Osteoblast (primary cell): ENCODE data around the gene SELENOK. TPM values are rescaled to one million over a fixed set of nuclear protein-coding genes. Genes with fewer than 3 reads are reported as not detected.

ENCODE experiments used
- DNase-seq: peaks from one replicate; pipeline ENCODE4 v3.0.0; 2011; ENCODE audit warnings: low spot score, mixed read lengths; ENCODE audit not compliant: insufficient read length; ENCODE audit errors: missing footprints
- H2AFZ ChIP-seq: 2 replicates; pipeline ENCODE4 v1.6.0; 2011; ENCODE audit warnings: mild to moderate bottlenecking, low read length
- H3K27ac ChIP-seq: 2 replicates; pipeline ENCODE4 v1.5.1; 2011; ENCODE audit warnings: mild to moderate bottlenecking, low read depth, low read length, moderate library complexity
- H3K27me3 ChIP-seq: 2 replicates; pipeline ENCODE4 v1.6.0; 2012; ENCODE audit warnings: mild to moderate bottlenecking, control low read depth, inconsistent platforms, low read length, moderate library complexity; ENCODE audit not compliant: insufficient read depth
- H3K36me3 ChIP-seq: 2 replicates; pipeline ENCODE4 v1.5.1; 2011; ENCODE audit warnings: mild to moderate bottlenecking, low read length, control low read depth, moderate library complexity; ENCODE audit not compliant: insufficient read depth
- H3K4me1 ChIP-seq: 2 replicates; pipeline ENCODE4 v1.5.1; 2011; ENCODE audit warnings: mild to moderate bottlenecking, low read length, control low read depth, moderate library complexity; ENCODE audit not compliant: insufficient read depth
- H3K4me2 ChIP-seq: 2 replicates; pipeline ENCODE4 v1.6.0; 2011; ENCODE audit warnings: mild to moderate bottlenecking, low read length; ENCODE audit not compliant: insufficient read depth
- H3K4me3 ChIP-seq: fragments of 200-600 bp; sonication (generic); 3 replicates; pipeline ENCODE4 v1.5.1; 2012; ENCODE audit warnings: mild to moderate bottlenecking, low read length, inconsistent platforms; ENCODE audit not compliant: insufficient read depth
- H3K79me2 ChIP-seq: 2 replicates; pipeline ENCODE4 v1.6.0; 2012; ENCODE audit warnings: mild to moderate bottlenecking, low read length, control low read depth, inconsistent platforms; ENCODE audit not compliant: insufficient read depth
- H3K9me3 ChIP-seq: 2 replicates; pipeline ENCODE4 v1.5.1; 2011; ENCODE audit warnings: low read depth, low read length, control low read depth
- H4K20me1 ChIP-seq: 2 replicates; pipeline ENCODE4 v1.6.0; 2012; ENCODE audit warnings: mild to moderate bottlenecking, low read length, control low read depth; ENCODE audit not compliant: insufficient read depth
- total RNA-seq: library from RNA; depleted of rRNA; stranded (reverse); fragments of >200 nt; gene quantifications from 2 replicates; pipeline ENCODE4 v1.2.3, GENCODE V29; 2012
- TF ChIP-seq, protein P1 (sequence below): IDR thresholded peaks from 2 replicates; pipeline ENCODE4 v1.5.1; 2011; ENCODE audit warnings: mild to moderate bottlenecking, low read depth, low read length, moderate library complexity; ENCODE audit errors: extremely low read depth

SELENOK gene
- total RNA-seq, 1 donor, result 13.4 TPM

DNA sequence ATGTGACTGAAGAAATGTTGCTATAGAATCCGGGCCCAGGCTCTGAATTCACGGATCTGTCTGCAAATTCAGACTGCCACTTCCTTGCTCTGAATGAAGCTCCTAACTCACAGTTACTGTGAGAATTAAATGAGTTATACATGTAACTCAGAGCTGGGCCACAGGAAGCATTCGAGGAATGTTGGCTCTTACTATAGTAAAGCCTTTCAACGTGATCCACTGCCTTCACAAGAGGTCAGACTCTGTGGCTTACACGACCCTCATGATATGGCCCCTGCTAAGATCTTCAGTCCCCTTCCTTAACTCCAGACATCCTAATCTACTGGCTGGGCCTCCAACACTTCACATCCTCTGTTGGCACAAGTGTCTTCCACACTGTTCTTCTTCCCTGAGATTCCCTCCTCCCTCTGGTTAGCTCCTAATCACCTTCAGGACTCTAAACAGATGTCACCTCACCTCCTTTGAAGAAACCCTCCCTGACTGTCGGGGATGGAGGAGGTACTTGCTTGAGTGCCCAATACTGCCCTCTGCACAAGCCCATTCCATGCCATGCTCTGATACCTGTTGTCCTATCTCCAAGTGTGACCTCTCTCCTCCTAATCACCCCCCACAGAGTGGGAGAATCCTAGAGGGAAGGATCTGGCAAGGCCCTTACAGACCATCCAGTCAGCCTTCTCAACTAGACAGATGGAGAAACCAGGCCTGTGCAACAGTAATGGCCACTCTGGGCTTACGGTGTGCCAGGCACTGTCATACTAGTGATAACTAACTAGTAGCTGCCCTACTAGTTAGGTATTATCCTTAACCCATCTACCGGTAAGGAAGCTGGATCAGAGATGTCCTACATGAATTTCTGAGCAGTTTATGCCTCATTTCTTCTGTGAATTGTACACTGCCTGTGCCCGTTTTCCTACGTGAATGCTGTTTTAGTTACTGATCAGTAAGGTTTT, 11.0 kb downstream of the SELENOK start:
- peak overlapping the region; percentile 87 for H3K4me2 ChIP-seq
- TF ChIP-seq, protein P1, sequence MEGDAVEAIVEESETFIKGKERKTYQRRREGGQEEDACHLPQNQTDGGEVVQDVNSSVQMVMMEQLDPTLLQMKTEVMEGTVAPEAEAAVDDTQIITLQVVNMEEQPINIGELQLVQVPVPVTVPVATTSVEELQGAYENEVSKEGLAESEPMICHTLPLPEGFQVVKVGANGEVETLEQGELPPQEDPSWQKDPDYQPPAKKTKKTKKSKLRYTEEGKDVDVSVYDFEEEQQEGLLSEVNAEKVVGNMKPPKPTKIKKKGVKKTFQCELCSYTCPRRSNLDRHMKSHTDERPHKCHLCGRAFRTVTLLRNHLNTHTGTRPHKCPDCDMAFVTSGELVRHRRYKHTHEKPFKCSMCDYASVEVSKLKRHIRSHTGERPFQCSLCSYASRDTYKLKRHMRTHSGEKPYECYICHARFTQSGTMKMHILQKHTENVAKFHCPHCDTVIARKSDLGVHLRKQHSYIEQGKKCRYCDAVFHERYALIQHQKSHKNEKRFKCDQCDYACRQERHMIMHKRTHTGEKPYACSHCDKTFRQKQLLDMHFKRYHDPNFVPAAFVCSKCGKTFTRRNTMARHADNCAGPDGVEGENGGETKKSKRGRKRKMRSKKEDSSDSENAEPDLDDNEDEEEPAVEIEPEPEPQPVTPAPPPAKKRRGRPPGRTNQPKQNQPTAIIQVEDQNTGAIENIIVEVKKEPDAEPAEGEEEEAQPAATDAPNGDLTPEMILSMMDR, result no peak
- H3K27ac ChIP-seq, result peak overlapping the region; percentile 80
- H3K9me3 ChIP-seq, result no peaks in the 10 kb centered on the region
- peak overlapping the region; percentile 90 for H3K4me3 ChIP-seq
- peaks cover 55% of the 10 kb centered on the region for H3K36me3 ChIP-seq
- no peaks in the 10 kb centered on the region for H3K27me3 ChIP-seq
- H2AFZ ChIP-seq, result peak overlapping the region; percentile 88
- peaks cover 2% of the 10 kb centered on the region for H4K20me1 ChIP-seq
- H3K4me1 ChIP-seq, result peaks cover 9% of the 10 kb centered on the region
- H3K79me2 ChIP-seq, result peaks cover 21% of the 10 kb centered on the region
- DNase-seq, result no peak

DNA sequence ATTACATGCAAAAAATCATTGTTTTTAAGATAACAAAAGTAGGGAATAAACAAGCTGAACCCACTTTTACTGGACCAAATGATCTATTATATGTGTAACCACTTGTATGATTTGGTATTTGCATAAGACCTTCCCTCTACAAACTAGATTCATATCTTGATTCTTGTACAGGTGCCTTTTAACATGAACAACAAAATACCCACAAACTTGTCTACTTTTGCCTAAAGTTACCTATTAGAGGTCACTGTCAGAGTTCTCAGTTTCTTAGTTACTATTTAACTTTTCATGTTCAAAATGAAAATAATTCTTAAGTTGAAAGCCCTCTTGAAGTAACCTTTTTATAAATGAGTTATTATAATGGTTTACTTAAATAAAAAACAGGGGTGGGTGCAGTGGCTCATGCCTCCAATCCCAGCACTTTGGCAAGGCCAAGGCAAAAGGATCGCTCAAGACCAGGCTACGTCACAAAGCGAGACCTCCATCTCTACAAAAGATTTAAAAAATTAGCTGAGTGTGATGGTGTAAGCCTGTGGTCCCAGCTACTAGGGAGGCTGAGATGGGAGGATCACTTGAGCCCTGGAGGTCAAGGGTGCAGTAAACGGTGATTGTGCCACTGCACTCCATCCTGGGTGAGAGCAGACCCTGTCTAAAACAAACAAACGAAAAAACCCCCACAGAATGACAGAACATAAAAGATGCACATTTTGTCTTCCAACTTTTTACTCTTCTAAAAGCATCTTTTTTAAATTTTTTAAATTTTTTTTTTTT, 25.7 kb downstream of the SELENOK start:
- Histone ChIP-seq H3K27me3 (no peaks in the 10 kb centered on the region), H3K4me3 (no peak overlapping the region), H4K20me1 (peaks cover 3% of the 10 kb centered on the region), H3K4me2 (no peak overlapping the region), H3K27ac (no peak overlapping the region), H3K4me1 (no peaks in the 10 kb centered on the region), H3K36me3 (peaks cover 50% of the 10 kb centered on the region), H3K9me3 (no peaks in the 10 kb centered on the region), H2AFZ (no peak overlapping the region), H3K79me2 (no peaks in the 10 kb centered on the region)
- TF ChIP-seq, protein P1, result no peak
- no peak for DNase-seq

DNA sequence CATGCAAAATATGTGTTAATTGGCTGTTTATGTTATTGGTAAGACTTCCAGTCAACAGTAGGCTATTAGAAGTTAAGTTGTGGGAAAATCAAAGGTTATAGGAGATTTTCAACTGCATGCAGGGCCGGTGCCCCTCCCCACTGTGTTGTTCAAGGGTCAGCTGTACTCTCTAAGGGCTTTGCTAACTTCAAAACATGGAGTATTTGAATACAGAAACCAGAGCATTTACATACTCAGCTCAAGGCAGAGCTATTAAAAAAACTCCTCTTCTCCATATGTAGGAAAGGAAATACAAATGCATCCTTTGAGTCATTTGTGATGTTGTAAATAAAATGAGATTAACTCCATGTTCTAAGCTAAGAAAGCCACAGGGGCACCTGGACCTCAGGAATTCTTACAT, 28.5 kb downstream of the SELENOK start:
- Histone ChIP-seq H3K9me3 (no peaks in the 10 kb centered on the region), H3K27ac (no peak overlapping the region), H4K20me1 (peaks cover 3% of the 10 kb centered on the region), H3K79me2 (no peaks in the 10 kb centered on the region), H3K4me2 (no peak overlapping the region), H3K36me3 (peaks cover 37% of the 10 kb centered on the region), H2AFZ (no peak overlapping the region), H3K4me3 (no peak overlapping the region), H3K27me3 (no peaks in the 10 kb centered on the region), H3K4me1 (no peaks in the 10 kb centered on the region)
- no peak for DNase-seq
- TF ChIP-seq, protein P1, result no peak

DNA sequence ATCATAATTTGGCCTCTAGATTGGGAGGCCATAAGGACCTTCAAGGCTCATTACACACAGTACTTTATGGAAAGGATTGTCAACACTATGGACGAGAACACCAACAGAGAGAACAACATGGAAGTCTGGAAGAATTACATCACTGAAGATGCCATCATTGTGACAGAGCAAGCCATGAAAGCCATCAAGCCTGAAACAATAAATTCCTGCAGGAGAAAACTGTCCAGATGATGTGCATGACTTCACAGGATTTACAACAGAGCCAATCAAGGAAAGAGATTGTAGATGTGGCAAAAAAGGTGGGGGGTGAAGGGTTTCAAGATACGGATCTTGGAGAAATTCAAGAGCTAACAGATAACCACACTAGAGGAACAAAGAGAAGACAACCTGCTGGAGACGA, 29.4 kb downstream of the SELENOK start:
- Histone ChIP-seq H3K9me3 (no peaks in the 10 kb centered on the region), H3K4me3 (no peak overlapping the region), H3K4me1 (no peaks in the 10 kb centered on the region), H3K79me2 (no peaks in the 10 kb centered on the region), H3K4me2 (no peak overlapping the region), H3K27me3 (no peaks in the 10 kb centered on the region), H3K27ac (no peak overlapping the region), H3K36me3 (peaks cover 34% of the 10 kb centered on the region), H2AFZ (no peak overlapping the region), H4K20me1 (no peaks in the 10 kb centered on the region)
- TF ChIP-seq, protein P1, result no peak
- no peak for DNase-seq
